GM21576 (cell line): ENCODE measurements around the gene NOTO.
A peak's percentile ranks its signal among the peaks of the same experiment; 100 is the strongest.

Experiments
- ATAC-seq: cut with Tn5 transposase; IDR thresholded peaks from one replicate; pipeline ENCODE4 v1.9.1; 2021; ENCODE audit warnings: mild to moderate bottlenecking, moderate library complexity; ENCODE audit not compliant: unreplicated experiment

NOTO gene

GRCh38 chr2:73233154-73233931 lies 31.0 kb downstream of the NOTO start, which contains the start of gene PRADC1:
Gene PRADC1, minus strand, starts transcription at chr2:73233239. Its CDS starts 79 bp downstream, at chr2:73233160.
- ATAC-seq: peak; percentile 92

- peak; percentile 55 for ATAC-seq
Observed at GRCh38 chr2:73233932-73234832, 31.8 kb downstream of the NOTO start, which contains the start of gene CCT7. Gene CCT7, plus strand, starts transcription at chr2:73234308. Its CDS starts 71 bp downstream, at chr2:73234379.

- no peak for ATAC-seq
Observed at GRCh38 chr2:73235315-73236028, 33.1 kb downstream of the NOTO start.

GRCh38 chr2:73237168-73237567 lies 34.8 kb downstream of the NOTO start:
- ATAC-seq: no peak

GRCh38 chr2:73238149-73238548 lies 35.8 kb downstream of the NOTO start:
- no peak for ATAC-seq

- ATAC-seq: no peak
Observed at GRCh38 chr2:73238976-73239375, 36.6 kb downstream of the NOTO start.

- ATAC-seq: no peak
Observed at GRCh38 chr2:73239776-73240175, 37.4 kb downstream of the NOTO start.

- no peak for ATAC-seq
Observed at GRCh38 chr2:73243884-73244570, 41.7 kb downstream of the NOTO start.

GRCh38 chr2:73244580-73244979 lies 42.2 kb downstream of the NOTO start:
- no peak for ATAC-seq

GRCh38 chr2:73246850-73247249 lies 44.5 kb downstream of the NOTO start:
- ATAC-seq: no peak

- ATAC-seq: no peak
Observed at GRCh38 chr2:73249636-73250035, 47.3 kb downstream of the NOTO start.

- no peak for ATAC-seq
Observed at GRCh38 chr2:73250872-73251846, 48.8 kb downstream of the NOTO start.

- ATAC-seq: no peak
Observed at GRCh38 chr2:73252238-73253027, 50.1 kb downstream of the NOTO start.

- no peak for ATAC-seq
Observed at GRCh38 chr2:73253400-73253799, 51.0 kb downstream of the NOTO start.

- ATAC-seq: no peak
Observed at GRCh38 chr2:73253901-73254300, 51.5 kb downstream of the NOTO start.

GRCh38 chr2:73254343-73255006 lies 52.1 kb downstream of the NOTO start:
- ATAC-seq: no peak

GRCh38 chr2:73255007-73255644 lies 52.8 kb downstream of the NOTO start:
- no peak for ATAC-seq
